ENCODE data around the gene SLCO2A1.

- no peak for TF ChIP-seq CTCF (IDR thresholded peaks at IDR 0.05 in 4 of 5, conservative IDR thresholded peaks at IDR 0.05 in 1 of 5)
- TF ChIP-seq POLR2A (IDR thresholded peaks at IDR 0.05): no peak
These were observed 32.7 kb downstream of the SLCO2A1 start for GRCh38 chr3:133996996-133997395.
